ENCODE data around the gene CYYR1. TPM values are rescaled to one million over a fixed set of nuclear protein-coding genes. Genes with fewer than 3 reads are reported as not detected.

The CYYR1 gene
- total RNA-seq, 1 donor from 2014 or later, result 6.4 TPM

- no peaks in the 10 kb centered on the region for H3K27me3 ChIP-seq (ENCODE audit: control insufficient read depth, insufficient read depth, low read length)
- no peak for DNase-seq (ENCODE audit: low read depth)
- H3K4me3 ChIP-seq (ENCODE audit: low read depth, low read length), result no peak overlapping the region
- TF ChIP-seq CTCF (IDR thresholded peaks at IDR 0.05; ENCODE audit: insufficient read depth, low read length, poor library complexity, severe bottlenecking), result no peak
- no peaks in the 10 kb centered on the region for H3K36me3 ChIP-seq (ENCODE audit: control insufficient read depth, insufficient read depth, low read length)
Observed at GRCh38 chr21:26563856-26564503, 9.1 kb downstream of the CYYR1 start.

GRCh38 chr21:26560612-26561011 lies 12.5 kb downstream of the CYYR1 start:
- no peaks in the 10 kb centered on the region for H3K27me3 ChIP-seq (ENCODE audit: control insufficient read depth, insufficient read depth, low read length)
- no peaks in the 10 kb centered on the region for H3K36me3 ChIP-seq (ENCODE audit: control insufficient read depth, insufficient read depth, low read length)
- no peak for DNase-seq (ENCODE audit: low read depth)

GRCh38 chr21:26559099-26559498 lies 14.0 kb downstream of the CYYR1 start:
- no peak for TF ChIP-seq CTCF (IDR thresholded peaks at IDR 0.05; ENCODE audit: insufficient read depth, low read length, poor library complexity, severe bottlenecking)
- H3K27me3 ChIP-seq (ENCODE audit: control insufficient read depth, insufficient read depth, low read length), result no peaks in the 10 kb centered on the region
- DNase-seq (ENCODE audit: low read depth), result no peak
- H3K36me3 ChIP-seq (ENCODE audit: control insufficient read depth, insufficient read depth, low read length), result no peaks in the 10 kb centered on the region
- H3K4me3 ChIP-seq (ENCODE audit: low read depth, low read length), result no peak overlapping the region

More at GRCh38 chr21:26560612-26561011, 12.5 kb downstream of the CYYR1 start:
- no peak overlapping the region for H3K4me3 ChIP-seq (ENCODE audit: low read depth, low read length)
- TF ChIP-seq CTCF (IDR thresholded peaks at IDR 0.05; ENCODE audit: insufficient read depth, low read length, poor library complexity, severe bottlenecking), result no peak

GRCh38 chr21:26557106-26557505 lies 16.0 kb downstream of the CYYR1 start:
- Histone ChIP-seq H3K27me3 (ENCODE audit: control insufficient read depth, insufficient read depth, low read length) (no peaks in the 10 kb centered on the region), H3K4me3 (ENCODE audit: low read depth, low read length) (no peak overlapping the region), H3K36me3 (ENCODE audit: control insufficient read depth, insufficient read depth, low read length) (no peaks in the 10 kb centered on the region)
- DNase-seq (ENCODE audit: low read depth), result no peak
- no peak for TF ChIP-seq CTCF (IDR thresholded peaks at IDR 0.05; ENCODE audit: insufficient read depth, low read length, poor library complexity, severe bottlenecking)

- Histone ChIP-seq H3K27me3 (ENCODE audit: control insufficient read depth, insufficient read depth, low read length) (no peaks in the 10 kb centered on the region), H3K36me3 (ENCODE audit: control insufficient read depth, insufficient read depth, low read length) (no peaks in the 10 kb centered on the region), H3K4me3 (ENCODE audit: low read depth, low read length) (no peak overlapping the region)
- TF ChIP-seq CTCF (IDR thresholded peaks at IDR 0.05; ENCODE audit: insufficient read depth, low read length, poor library complexity, severe bottlenecking), result no peak
- DNase-seq (ENCODE audit: low read depth), result no peak
Observed at GRCh38 chr21:26555540-26556146, 17.4 kb downstream of the CYYR1 start.

GRCh38 chr21:26554365-26554764 lies 18.7 kb downstream of the CYYR1 start:
- H3K4me3 ChIP-seq (ENCODE audit: low read depth, low read length), result no peak overlapping the region
- no peak for TF ChIP-seq CTCF (IDR thresholded peaks at IDR 0.05; ENCODE audit: insufficient read depth, low read length, poor library complexity, severe bottlenecking)
- H3K36me3 ChIP-seq (ENCODE audit: control insufficient read depth, insufficient read depth, low read length), result no peaks in the 10 kb centered on the region
- DNase-seq (ENCODE audit: low read depth), result no peak
- H3K27me3 ChIP-seq (ENCODE audit: control insufficient read depth, insufficient read depth, low read length), result no peaks in the 10 kb centered on the region

All from kidney epithelial cell (primary cell).